GM21423 (cell line): ENCODE data around the gene DTX2.
"Not testable (repeated sequence)": the region's sequence is repeated elsewhere in the genome, so short reads cannot be mapped to it uniquely, and the experiment has no call there.

ENCODE experiments used
- ATAC-seq: cut with Tn5 transposase; IDR thresholded peaks from one replicate; pipeline ENCODE4 v1.9.1; 2021; ENCODE audit warnings: mild to moderate bottlenecking, moderate library complexity; ENCODE audit not compliant: unreplicated experiment

The DTX2 gene

DNA sequence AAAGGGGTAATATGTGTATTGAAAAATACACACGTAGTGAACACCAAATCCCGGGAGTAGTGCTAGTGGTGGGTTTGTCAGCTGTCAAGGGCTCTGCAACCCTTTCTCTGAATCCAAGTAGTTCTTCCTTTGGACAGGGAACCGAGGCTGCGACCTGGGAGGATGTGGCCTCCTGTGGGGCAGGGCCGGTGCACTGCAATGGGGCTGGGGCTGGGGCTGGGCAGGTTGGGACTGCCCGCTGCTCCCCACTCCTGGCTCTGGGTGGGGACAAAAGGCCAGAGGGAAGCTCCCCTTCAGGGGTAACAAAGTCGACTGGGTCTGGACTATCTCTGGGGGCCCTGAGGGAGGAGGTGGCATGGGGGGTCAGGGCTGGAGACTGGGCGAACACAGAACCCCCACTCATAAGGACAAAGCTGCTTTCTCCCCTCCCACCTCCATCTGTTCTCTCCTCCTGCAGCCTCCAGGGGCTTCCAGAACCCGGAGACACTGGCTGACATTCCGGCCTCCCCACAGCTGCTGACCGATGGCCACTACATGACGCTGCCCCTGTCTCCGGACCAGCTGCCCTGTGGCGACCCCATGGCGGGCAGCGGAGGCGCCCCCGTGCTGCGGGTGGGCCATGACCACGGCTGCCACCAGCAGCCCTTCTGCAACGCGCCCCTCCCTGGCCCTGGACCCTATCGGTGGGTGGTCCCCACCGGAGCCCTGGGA, 49.8 kb downstream of the DTX2 start:
- not testable (repeated sequence) for ATAC-seq

DNA sequence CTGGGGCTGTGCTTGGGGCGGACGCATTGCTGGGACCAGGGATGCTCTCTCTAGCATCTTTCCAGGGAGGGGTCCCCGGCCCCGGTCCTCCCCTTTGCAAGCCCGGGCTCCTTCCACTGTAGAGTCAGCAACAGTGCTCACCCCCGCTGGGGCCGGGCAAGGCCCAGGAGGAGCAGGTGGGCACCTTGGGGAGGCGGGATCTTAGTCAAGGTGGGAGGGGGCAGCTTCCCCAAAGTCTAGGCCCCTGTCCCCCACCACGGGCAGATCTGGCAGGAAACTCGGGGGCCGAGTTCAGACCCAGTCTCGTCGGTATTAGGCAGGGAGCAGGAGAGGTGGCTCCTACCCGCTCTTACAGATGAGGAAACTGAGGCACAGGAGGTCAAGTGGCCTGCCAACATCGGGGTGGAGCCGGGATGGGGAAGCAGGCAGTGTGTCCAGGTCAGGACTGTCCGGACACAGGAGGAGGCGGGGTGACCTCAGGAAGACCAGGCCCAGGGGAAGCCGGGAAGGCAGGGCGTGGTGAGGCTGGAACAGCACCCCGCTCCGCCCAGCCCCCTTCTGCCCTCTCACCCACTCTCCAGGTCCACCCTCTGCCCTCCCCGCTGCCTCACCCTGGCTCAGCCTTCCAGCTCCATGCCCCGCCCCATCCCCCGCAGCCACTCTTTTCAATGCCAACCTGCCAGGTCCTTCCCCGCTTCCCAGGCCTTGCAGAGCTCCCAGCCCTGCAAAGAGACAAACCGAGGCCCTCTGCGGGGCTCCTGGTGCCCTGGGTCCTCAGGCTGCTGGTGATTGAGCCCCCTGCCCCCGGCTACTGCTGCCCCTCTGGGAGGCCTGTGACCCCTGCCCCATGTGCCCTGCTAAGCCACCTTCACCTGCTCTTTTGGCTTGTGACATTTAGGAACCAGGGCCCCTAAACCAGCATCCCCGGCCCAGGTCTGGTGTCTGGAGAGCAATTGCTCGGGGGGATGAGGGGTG, 50.7 kb downstream of the DTX2 start:
- ATAC-seq = not testable (repeated sequence)

DNA sequence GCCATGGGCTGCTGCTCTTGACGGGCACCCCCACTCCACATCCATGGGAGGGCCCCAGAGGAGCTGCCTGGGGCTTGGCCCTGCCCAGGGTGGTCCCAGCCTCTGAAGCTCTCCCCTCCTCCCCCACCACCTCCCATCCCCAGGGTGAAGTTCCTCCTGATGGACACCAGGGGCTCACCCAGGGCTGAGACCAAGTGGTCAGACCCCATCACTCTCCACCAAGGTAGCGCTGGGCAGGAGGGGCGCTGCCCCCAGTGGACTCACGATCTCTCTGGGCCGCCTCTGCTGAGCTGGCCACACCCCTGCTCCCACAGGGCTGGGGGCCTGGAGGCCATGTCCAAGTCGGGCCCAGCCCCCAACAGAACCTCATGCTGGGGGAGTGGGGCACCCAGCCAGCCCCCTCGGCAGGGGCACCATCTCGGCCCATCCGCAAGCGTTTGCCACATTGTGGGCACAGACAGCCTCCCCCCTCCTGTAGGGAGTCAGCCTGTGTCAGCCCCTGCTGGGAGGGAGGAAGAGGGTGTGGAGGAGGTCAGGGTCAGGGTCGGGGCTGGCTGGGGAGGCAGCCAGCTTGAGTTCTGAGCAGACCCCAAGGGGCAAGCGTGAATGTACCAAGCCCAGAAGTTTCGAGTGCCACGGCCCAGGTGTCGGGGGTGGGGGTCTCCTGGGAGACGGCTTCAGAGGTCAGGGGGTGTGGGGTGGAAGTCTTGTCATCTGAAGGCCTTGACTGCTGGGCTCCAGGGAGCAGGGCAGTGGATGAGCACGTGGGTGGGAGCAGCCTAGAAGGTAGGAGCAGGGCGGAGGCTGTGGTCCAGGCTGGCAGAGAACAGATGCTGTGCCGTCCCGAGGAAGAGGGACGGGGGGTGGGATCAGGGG, 51.7 kb downstream of the DTX2 start:
- ATAC-seq = no peak

DNA sequence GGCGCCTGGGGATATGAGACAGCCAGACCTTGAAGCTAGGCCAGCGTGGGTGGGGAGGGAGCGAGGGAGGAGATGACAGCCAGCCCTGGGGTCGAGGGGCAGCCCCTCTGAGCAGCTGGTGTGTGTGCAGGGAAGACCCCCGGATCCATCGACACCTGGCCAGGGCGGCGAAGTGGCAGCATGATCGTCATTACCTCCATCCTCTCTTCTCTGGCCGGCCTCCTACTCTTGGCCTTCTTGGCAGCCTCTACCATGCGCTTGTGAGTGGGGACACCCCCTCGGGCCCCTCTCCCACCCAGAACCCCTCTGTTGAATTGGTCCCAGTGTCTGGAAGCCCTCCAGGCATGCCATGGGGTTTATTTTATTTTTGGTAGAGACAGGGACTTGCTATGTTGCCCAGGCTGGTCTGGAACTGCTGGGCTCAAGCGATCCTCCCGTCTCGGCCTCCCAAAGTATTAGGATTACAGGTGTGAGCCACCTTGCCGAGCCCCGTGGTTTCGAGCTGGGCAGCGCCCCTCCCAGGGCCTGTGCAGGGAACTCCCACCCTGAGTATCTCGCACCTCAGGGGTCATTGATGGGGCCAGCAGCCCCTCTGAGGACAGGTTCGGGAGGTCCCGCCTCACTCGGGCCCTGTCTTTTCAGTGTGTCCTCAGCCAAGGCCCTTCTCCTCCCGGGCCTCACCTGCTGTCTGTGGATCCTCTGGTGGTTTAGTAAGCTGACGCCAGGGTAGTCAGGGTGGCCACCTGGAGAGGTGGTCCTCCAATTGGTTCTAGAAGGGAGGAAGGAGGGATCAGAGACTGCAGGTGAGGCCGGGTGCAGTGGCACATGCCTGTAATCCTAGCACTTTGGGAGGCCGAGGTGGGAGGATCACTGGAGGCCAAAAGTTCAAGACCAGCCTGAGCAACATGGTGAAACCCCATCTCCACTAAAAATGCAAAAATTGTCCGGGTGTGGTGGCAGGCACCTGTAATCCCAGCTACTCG, 52.6 kb downstream of the DTX2 start:
- ATAC-seq = no peak

DNA sequence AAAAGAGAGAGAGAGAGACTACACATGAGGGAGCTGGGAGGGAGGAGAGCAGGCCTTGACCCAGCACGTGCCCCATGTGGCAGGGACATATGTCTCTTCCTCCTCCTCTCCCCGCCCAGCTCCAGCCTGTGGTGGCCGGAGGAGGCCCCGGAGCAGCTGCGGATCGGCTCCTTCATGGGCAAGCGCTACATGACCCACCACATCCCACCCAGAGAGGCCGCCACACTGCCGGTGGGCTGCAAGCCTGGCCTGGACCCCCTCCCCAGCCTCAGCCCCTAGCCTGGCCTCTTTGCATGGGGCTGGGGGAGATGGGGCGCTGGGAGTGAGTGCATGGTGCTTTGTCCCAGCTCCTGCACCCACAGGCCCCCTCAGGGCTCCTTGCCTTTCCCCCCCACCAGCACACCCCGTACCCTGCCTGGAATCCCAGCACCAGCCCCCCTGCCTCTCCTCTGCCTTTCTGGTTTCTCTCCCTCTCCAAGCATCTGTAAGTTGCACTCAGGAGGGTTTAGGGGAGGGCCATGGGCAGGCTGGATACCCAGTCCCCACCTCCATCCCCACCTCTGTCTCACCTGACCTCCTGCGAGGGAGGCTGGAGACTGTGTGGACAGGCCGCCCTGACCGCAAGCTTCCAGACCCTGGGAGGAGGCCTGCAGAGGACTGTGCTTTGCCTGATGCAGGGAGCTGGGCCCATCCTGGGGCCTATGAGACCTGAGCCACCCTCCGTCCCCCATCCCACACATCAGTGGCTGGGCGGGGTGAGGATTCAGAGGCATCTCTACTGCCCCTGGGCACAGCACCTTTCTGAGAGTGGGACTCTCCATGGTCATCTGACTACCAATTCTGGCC, 53.6 kb downstream of the DTX2 start:
- no peak for ATAC-seq

DNA sequence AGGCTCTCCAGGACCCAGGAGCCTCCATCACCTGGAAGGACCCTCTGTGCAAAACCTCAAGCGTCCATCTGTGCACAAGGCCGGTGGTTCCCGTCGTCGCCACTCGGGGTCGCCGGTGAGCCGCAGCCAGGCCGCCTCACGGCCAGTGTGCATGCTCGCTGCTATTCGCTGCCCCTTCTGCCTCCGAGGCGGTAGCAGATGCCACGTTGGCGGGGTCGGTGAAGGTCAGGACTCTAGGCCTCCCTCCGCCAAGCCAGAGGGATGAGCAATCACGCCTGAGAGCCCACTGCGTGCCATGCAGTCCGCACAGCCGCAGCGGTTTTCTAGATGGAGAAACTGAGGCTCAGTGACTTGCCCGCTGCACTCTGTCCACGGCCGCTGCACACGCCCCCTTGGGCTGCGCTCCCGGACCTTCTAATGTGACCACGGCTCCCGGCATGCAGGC, 54.5 kb downstream of the DTX2 start:
- ATAC-seq = no peak

DNA sequence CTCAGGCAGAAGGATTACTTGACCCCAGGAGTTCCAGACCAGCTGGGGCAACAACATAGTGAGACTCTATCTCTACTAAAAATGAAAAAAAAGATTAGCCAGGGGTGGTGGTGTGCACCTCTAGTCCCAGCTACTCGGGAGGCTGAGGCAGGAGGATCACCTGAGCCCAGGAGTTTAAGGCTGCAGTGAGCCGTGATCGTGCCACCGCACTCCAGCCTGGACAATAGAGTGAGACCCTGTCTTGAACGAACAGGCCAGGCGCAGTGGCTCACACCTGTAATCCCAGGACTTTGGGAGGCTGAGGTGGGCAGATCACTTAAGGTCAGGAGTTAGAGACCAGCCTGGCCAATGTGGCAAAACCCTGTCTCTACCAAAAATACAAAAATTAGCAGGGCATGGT, 55.4 kb downstream of the DTX2 start:
- not testable (repeated sequence) for ATAC-seq

DNA sequence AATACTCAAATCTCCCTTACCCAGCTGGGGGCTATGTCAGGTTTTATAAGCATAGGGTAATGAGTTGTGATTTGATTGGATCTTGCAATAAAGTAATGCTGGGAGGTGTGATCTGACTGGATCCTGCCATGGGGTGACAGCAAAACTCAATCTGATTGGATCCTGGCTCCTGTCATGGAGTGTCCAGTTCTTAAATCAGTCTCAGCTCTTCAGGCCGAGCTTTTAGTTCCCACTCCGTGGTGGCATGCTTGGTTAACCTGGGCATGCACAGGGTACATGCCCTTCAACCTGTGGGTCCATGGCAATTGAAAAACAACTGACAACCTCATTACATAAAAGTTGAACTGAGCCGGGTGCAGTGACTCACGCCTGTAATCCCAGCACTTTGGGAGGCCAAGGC, 64.7 kb downstream of the DTX2 start:
- ATAC-seq = not testable (repeated sequence)

DNA sequence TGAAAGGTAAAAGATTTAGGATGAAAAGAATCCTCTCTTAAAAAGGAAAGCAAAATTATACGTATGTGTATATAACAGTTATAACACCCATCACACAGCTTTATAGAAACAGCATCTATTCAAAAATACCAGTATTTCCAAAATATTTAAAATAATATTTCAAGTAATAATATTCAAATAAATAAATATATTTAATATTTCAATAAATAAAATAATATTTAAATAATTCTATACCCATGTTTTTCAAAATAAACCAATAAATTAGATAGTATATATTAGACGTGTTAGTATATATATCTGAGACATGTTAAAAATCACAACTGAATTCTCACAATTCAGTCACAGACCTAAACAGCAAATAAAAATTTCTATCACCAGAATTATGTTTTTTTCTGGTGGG, 70.1 kb downstream of the DTX2 start:
- ATAC-seq = not testable (repeated sequence)

DNA sequence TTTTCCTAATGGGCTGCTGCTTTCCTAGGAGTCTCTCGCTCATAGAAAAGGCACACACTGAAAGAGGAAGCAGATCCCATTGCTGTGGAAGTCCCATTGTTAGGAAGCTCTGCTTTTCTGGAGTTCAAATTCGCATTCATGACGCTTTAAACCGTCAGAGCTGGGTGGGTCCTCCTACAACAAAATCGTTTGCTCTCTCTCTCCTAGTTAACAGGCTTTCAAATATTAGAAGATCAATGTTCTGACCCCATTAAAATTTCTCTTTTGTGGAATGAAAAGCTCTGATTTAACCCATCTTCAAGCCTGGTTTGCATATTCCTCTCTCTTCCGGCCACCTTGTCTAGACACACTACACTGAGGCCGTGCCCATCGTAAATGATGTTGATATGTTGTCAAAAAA, 81.7 kb downstream of the DTX2 start, which contains the start of gene SPDYE16:
Gene SPDYE16 (minus strand): TSS at position 101 of the 400 bp plus-strand sequence. CDS start 1,838 bp downstream, outside the sequence.
- not testable (repeated sequence) for ATAC-seq

DNA sequence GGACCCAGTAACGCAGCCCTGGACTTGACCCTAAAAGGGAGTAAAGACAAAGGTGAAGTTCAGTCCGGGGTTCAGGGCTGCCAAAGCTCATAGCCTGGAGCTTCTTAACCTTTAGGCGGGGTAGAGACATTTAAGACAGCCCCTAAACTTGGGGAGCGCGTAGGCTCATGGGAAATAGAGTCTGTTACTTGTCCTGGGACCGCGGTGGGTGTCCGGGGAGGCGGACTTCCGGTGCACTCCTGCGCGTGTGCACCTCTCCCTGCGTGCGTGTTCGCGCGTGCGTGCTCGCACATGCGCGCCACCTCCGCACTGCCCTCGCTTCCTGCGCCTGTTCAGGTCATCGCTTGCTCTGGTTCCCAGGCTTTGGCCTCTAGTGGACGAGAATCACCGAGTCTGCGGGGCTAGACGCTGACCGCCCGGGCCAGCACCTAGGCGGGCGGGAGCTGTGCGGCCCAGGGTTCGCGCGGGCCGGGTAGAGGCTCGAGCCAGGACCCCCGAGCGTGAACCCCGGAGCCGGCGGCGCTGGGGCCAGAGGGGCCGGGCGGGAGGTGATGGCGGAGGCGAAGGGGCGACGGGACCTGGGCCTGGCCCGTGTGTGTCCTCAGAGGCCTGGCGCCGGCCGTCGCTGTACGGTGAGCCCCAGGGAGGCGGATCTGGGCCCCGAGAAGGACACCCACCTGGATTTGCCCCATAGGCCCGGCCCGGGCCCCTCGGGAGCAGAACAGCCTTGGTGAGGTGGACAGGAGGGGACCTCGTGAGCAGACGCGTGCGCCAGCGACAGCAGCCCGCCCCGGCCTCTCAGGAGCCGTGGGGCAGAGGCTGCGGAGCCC, 87.7 kb downstream of the DTX2 start:
- peak; percentile 99 for ATAC-seq

DNA sequence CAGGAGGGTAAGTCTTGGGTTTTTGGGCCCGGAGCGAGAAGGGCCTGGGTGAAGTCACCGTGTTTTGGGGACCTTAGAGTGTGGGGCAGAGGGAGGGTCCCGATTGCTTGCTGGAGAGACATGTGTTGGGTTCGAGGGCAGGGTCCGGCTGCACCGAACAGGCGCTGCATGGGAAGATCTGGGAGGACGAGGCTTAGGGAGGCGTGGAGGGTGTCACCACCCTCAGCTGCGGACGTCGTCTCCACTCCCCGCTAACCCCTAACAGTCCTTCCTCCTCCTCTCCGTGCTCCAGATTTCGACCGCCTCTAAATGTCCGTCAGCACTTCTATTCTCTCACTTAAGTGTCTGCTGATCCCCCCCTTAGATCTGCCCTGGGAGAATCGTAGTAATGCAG, 88.3 kb downstream of the DTX2 start:
- ATAC-seq = not testable (repeated sequence)

DNA sequence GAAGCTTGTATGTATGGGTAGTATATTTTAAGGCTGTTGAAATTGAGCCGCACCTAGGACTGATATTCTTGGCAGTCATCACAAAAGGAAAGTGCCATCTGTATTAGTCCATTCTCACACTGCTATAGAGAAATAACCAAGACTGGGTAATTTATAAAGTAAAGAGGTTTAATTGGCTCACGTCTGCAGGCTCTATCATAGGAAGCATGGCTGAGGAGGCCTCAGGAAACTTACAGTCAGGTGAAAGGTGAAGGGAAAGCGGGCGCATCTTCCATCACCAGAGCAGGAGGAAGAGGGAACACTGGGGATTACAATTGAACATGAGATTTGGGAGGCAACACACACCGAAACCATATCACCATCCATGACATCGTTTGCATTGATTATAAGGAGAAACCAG, 90.5 kb downstream of the DTX2 start:
- not testable (repeated sequence) for ATAC-seq
